Kidney (tissue), 14 donors: Measurements from ENCODE around the gene JMJD1C. TPM values are rescaled to one million over a fixed set of nuclear protein-coding genes. Genes with fewer than 3 reads are reported as not detected.

Experiments
- DNase-seq, 5 donors: peaks; one replicate each; pipeline ENCODE4 v3.0.0-alpha.2; 2013 to 2020
- FAIRE-seq: peaks from 2 replicates; lab custom pipeline; 2012; peaks lifted over from hg19 to GRCh38; lab: Jason Lieb, UNC
- H3K27ac ChIP-seq, 2 donors: one replicate each; pipeline ENCODE4 v1.7.0; 2013; ENCODE audit warnings: low read depth in 2 of 2, low read length in 2 of 2, inconsistent platforms in 1 of 2
- H3K27me3 ChIP-seq: one replicate; pipeline ENCODE4 v1.7.1; 2013; ENCODE audit warnings: low read length, inconsistent platforms; ENCODE audit not compliant: control insufficient read depth, insufficient read depth
- H3K36me3 ChIP-seq, 3 donors: one replicate each; pipeline versions ENCODE4 v1.7.0 to v1.7.1; 2013; ENCODE audit warnings: low read length in 3 of 3, control low read depth in 1 of 3, inconsistent platforms in 1 of 3; ENCODE audit not compliant: insufficient read depth in 3 of 3, control insufficient read depth in 2 of 3
- H3K4me1 ChIP-seq, 3 donors: one replicate each; pipeline versions ENCODE4 v1.7.0 to v1.7.1; 2013; ENCODE audit warnings: low read length in 3 of 3, inconsistent platforms in 1 of 3, low read depth in 1 of 3; ENCODE audit not compliant: control insufficient read depth in 2 of 3, insufficient read depth in 2 of 3
- H3K4me3 ChIP-seq, 3 donors: one replicate each; pipeline versions ENCODE4 v1.7.0 to v1.8.1; 2013; ENCODE audit warnings: low read length in 3 of 3, control low read depth in 1 of 3, inconsistent platforms in 1 of 3
- H3K9ac ChIP-seq, 3 donors: one replicate each; pipeline versions ENCODE4 v1.7.0 to v1.7.1; 2013; ENCODE audit warnings: low read length in 3 of 3, control low read depth in 1 of 3, inconsistent platforms in 1 of 3
- H3K9me3 ChIP-seq, 3 donors: one replicate each; pipeline versions ENCODE4 v1.7.0 to v1.7.1; 2013; ENCODE audit warnings: low read length in 3 of 3, control low read depth in 1 of 3, inconsistent platforms in 1 of 3; ENCODE audit not compliant: control insufficient read depth in 2 of 3, insufficient read depth in 1 of 3
- intact Hi-C: fragments of 100-400 bp; cut with DNase I; formaldehyde crosslinking; loops from one replicate; pipeline ENCODE4 v1.11.1; 2022
- polyA plus RNA-seq: library from polyadenylated mRNA; stranded (reverse); fragments of 350-450 nt; fragmentation: Illumina TruSeq; extraction: RNeasy Lipid Tissue Mini Kit (QIAGEN cat#74804); gene quantifications from one replicate; pipeline ENCODE4 v1.2.3, GENCODE V29; 2014; ENCODE audit warnings: low read depth, low replicate concordance; ENCODE audit not compliant: insufficient read depth
- total RNA-seq: library from RNA; stranded (reverse); fragmentation: NEBNext Ultra II Directional; extraction: Animal tissue kit (Norgen Biotek cat#: 25700); gene quantifications from one replicate; pipeline ENCODE4 v1.2.1, GENCODE V29; 2021
- TF ChIP-seq, protein P1 (sequence below): IDR thresholded peaks from 3 replicates; pipeline ENCODE4 v1.5.1; 2012; ENCODE audit warnings: mild to moderate bottlenecking, moderate library complexity, borderline replicate concordance; ENCODE audit not compliant: insufficient read depth; ENCODE audit errors: extremely low read depth
- donor health status: control.
- donor health status: control.
- donor health status: control.
- donor health status: control.
- donor health status: control.
- donor health status: DM: yes; HTN: yes; CAD: no.
- donor health status: Normal renal cell carcinoma (clear cell type).

Gene JMJD1C
- total and polyA plus RNA-seq, 2 donors from 2014 or later: 18.9 to 92.9 TPM

DNA sequence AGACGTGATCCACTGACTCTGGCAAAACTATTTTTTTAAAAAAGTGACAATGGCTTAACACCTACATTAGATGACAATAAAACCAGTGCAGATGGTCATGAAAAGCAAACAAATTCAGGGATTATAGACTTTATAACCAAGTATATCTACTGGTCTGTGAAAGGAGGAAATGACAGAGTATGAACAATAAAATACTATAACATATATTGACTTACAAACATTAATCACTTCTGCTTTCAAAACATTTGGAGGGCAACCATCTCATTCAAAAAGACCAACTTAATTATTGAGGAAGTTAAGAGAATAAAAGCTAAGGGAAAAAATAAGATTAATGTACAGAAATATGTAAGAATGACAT lies 34.8 kb downstream of the JMJD1C start:
- Histone ChIP-seq H3K9me3 (no peaks in the 10 kb centered on the region), H3K9ac (no peak overlapping the region), H3K4me3 (no peak overlapping the region), H3K27ac (no peak overlapping the region), H3K4me1 (peaks cover 0 to 7% (median 0%) of the 10 kb centered on the region in 3 donors), H3K36me3 (no peaks in the 10 kb centered on the region), H3K27me3 (no peaks in the 10 kb centered on the region)
- FAIRE-seq (no peak), DNase-seq (no peak)
- TF ChIP-seq, protein P1, sequence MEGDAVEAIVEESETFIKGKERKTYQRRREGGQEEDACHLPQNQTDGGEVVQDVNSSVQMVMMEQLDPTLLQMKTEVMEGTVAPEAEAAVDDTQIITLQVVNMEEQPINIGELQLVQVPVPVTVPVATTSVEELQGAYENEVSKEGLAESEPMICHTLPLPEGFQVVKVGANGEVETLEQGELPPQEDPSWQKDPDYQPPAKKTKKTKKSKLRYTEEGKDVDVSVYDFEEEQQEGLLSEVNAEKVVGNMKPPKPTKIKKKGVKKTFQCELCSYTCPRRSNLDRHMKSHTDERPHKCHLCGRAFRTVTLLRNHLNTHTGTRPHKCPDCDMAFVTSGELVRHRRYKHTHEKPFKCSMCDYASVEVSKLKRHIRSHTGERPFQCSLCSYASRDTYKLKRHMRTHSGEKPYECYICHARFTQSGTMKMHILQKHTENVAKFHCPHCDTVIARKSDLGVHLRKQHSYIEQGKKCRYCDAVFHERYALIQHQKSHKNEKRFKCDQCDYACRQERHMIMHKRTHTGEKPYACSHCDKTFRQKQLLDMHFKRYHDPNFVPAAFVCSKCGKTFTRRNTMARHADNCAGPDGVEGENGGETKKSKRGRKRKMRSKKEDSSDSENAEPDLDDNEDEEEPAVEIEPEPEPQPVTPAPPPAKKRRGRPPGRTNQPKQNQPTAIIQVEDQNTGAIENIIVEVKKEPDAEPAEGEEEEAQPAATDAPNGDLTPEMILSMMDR: no peak
- intact Hi-C loops: no loop called here

DNA sequence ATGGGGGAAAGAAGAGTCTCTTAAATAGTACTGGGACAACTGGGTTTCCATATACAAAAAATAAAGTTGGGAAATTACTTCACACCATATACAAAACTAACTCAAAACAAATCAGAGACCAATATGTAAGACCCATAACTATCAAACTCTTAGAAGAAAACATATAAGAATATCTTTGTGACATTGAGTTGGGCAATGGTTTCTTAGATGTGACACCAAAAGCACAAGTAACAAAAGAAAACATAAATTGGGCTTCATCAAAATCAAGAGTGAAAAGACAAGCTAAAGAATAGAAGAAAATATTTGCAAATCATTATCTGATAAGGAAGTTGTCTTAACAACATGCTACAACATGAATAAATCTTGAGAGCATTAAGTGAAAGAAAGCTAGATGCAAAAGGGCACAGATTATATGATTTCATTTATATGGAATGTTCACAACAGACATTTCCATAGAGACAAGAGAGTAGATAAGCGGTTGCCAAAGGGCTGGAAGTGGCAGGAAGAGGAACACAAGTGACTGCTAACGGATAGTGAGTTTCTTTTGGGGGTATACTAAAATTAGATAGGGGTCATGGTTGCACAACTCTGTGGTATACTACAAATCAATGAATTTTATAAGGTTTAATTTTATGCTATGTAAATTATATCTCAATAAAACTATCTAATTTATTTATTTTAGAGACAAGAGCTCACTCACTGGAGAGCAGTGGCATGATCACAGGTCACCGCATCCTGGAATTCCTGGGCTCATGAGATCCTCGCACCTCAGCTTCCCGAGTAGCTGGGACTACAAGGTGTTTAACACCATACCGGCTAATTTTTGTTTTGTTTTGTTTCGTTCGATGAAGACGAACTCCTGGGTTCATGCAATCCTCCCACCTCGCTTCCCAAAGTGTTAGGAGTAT lies 35.4 kb downstream of the JMJD1C start:
- FAIRE-seq: no peak
- H3K36me3 ChIP-seq: no peaks in the 10 kb centered on the region
- TF ChIP-seq, protein P1: no peak
- intact Hi-C loops: no loop called here
- no peaks in the 10 kb centered on the region for H3K27me3 ChIP-seq
- peak in 1 of 5 donors; percentile 27 for DNase-seq
- peaks cover 0 to 7% (median 0%) of the 10 kb centered on the region in 3 donors for H3K4me1 ChIP-seq
- H3K27ac ChIP-seq: no peak overlapping the region
- H3K4me3 ChIP-seq: no peak overlapping the region
- H3K9ac ChIP-seq: no peak overlapping the region
- no peaks in the 10 kb centered on the region for H3K9me3 ChIP-seq

DNA sequence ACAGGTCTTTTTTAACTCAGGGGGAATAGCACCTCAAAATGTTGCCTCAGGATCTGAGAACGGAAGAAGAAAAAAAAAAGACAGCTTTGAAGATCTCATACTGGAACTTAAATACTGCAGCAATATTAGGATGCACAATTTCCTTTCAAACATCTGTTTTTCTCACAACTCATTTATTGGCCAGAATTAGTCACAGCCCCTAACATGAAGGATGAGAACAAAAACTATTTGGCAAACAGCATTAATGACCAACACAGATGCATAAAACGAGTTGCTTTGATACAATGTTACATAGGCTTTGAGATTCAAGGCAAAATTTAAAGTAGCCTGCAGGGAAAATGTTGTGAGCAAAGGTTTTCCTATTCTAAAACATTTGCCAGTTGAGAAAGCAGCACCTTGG lies 36.5 kb downstream of the JMJD1C start:
- Histone ChIP-seq H3K4me1 (peaks cover 0 to 7% (median 0%) of the 10 kb centered on the region in 3 donors), H3K27ac (no peak overlapping the region), H3K9ac (no peak overlapping the region), H3K9me3 (no peaks in the 10 kb centered on the region), H3K4me3 (no peak overlapping the region), H3K36me3 (no peaks in the 10 kb centered on the region), H3K27me3 (no peaks in the 10 kb centered on the region)
- TF ChIP-seq, protein P1: no peak
- DNase-seq (no peak), FAIRE-seq (no peak)
- intact Hi-C loops: no loop called here
